Thyroid gland (tissue), 4 donors: ENCODE results near the gene UGT1A1. TPM values are rescaled to one million over a fixed set of nuclear protein-coding genes. Genes with fewer than 3 reads are reported as not detected.

Experiments used
- DNase-seq, 2 donors: peaks; one replicate each; pipeline ENCODE4 v3.0.0-alpha.2; 2019
- H3K27ac ChIP-seq, 3 donors: fragments of 200-600 bp; sonication (generic); 1 replicate in 2 of 3; 2 replicates in 1 of 3; pipeline ENCODE4 v1.5.1; 2016 to 2019; ENCODE audit warnings: mild to moderate bottlenecking in 1 of 3, moderate library complexity in 1 of 3
- H3K27me3 ChIP-seq: fragments of 200-600 bp; sonication (generic); one replicate; pipeline ENCODE4 v1.5.1; 2019
- H3K36me3 ChIP-seq, 2 donors: fragments of 200-600 bp; sonication (generic); one replicate each; pipeline ENCODE4 v1.5.1; 2016 to 2019
- H3K4me1 ChIP-seq, 2 donors: fragments of 200-600 bp; sonication (generic); one replicate each; pipeline ENCODE4 v1.5.1; 2017 to 2019
- H3K4me3 ChIP-seq, 3 donors: fragments of 200-600 bp; sonication (generic); replicated peaks in 1 of 3; 1 replicate in 2 of 3; 2 replicates in 1 of 3; pipeline ENCODE4 v1.5.1; 2016; ENCODE audit warnings: mild to moderate bottlenecking in 1 of 3
- H3K9me3 ChIP-seq: fragments of 200-600 bp; sonication (generic); one replicate; pipeline ENCODE4 v1.5.1; 2017
- CTCF ChIP-seq, 6 experiments: fragments of 200-600 bp in 3 of 6; fragments of 450-650 bp in 3 of 6; sonication (generic) in 3 of 6; IDR thresholded peaks; one replicate each; pipeline ENCODE4 v1.5.1; 2016 to 2019; ENCODE audit warnings: antibody characterized with exemption in 6 of 6, mild to moderate bottlenecking in 2 of 6, inconsistent platforms in 1 of 6, moderate library complexity in 1 of 6
- POLR2A ChIP-seq, 2 donors: fragments of 450-650 bp; IDR thresholded peaks; one replicate each; pipeline ENCODE4 v1.6.1; 2017; ENCODE audit warnings: antibody characterized with exemption in 2 of 2, mild to moderate bottlenecking in 2 of 2, moderate library complexity in 1 of 2
- WGBS, 2 donors: methylation state at CpG; one replicate each; pipeline ENCODE4 v1.1.5; 2017; 5-methylcytosine and 5-hydroxymethylcytosine counted together
- intact Hi-C: fragments of 100-400 bp; cut with DNase I; formaldehyde crosslinking; loops from one replicate; pipeline ENCODE4 v1.15.1; 2023
- total RNA-seq, 4 donors: library from RNA; depleted of rRNA; stranded (reverse); fragments of >200 nt; gene quantifications; one replicate each; pipeline ENCODE4 v1.2.3, GENCODE V29; 2016

Gene UGT1A1
- total RNA-seq, 4 donors from 2014 or later = 0.45 to 0.94 (median 0.76) TPM

DNA sequence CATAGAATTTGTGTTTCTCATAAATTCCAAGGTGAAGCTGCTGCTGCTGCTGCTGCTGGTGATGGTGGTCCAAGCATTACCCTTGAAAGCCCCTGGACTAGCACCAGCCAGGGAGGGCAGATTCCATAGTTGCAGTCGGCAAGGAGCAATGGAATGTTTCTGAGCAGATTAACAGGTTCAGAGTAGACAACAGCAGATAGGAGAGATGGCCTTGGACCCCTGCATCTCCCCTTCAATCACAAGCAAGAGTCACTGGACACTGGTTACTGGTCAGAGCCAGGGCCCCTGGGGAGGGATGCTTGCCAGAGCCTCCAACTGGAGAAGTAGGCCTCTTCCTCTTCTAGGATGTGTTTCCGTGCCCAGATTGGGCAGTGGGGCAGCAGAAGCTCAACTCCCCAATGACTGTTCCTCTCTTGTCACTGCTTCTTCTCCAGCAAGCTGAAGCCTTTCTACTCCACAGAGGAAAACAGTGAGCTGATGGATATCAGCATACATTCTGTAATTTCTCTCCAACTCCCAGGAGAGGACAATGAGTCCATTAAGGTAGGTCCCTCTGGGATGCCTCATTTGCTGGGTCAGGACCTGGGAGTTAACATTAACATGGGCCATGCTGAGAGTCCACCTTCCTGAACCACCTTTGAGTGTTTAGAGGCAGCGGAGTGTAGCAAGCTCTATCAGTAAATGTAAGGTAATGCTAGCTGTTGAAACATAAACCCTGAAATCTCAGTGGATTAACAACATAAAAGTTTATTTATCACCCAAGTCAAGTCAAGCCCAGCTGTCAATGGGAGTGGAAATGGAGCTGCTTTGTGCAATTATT is 53.4 kb downstream of the UGT1A1 start:
- DNase-seq = no peak
- Histone ChIP-seq H3K4me1 (no peaks in the 10 kb centered on the region), H3K9me3 (no peaks in the 10 kb centered on the region), H3K27me3 (no peaks in the 10 kb centered on the region), H3K4me3 (no peak overlapping the region), H3K27ac (no peak overlapping the region), H3K36me3 (no peaks in the 10 kb centered on the region)
- intact Hi-C loops = no loop called here
- no peak for TF ChIP-seq POLR2A (IDR thresholded peaks at IDR 0.05)
- no peak for TF ChIP-seq CTCF (IDR thresholded peaks at IDR 0.05)
- WGBS, 2 donors = 80 to 100% methylated on average over 1 to 3 of the region's 3 CpGs

DNA sequence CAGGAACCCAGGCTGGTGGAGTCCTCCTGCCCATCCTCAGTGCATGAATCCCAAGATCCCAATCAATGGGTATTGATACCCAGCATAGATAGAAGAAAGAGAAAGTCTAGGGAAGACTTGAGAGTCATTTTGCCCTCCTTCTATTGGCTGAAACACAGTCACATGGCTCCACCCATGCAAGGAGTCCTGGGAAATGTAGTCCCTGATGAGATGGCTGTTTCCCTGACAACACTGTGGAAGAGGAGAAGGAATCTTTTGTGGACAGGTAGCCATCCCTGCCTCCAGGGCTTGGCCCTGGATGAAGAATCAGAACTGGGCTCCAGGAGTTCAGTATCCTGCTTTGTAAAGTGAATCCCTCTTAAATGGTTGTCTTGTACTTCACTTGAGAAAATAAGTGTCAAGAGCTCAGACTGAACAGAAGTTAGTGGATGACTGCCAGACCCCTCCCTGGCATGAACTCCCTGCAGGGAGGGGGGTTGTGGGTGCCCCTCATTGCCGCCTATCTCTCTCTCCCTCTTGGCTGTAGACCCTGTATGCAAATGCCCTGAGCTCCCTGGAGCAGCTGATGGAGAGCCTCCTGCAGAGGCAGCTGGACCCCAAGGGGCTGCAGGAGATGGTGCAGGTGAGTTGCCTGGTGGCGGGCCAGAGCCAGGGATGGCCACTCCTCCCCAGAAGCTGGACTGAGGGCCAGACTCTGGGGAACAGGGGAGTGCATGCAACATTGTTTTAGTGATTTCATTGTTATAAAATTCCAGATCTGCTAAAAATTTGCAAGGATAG is 54.2 kb downstream of the UGT1A1 start:
- Histone ChIP-seq H3K9me3 (no peaks in the 10 kb centered on the region), H3K4me3 (no peak overlapping the region), H3K27me3 (no peaks in the 10 kb centered on the region), H3K4me1 (no peaks in the 10 kb centered on the region), H3K27ac (no peak overlapping the region), H3K36me3 (no peaks in the 10 kb centered on the region)
- intact Hi-C loops = no loop called here
- no peak for DNase-seq
- WGBS, 2 donors = 54 to 80% methylated on average over 2 of the region's 2 CpGs
- TF ChIP-seq CTCF (IDR thresholded peaks at IDR 0.05) = no peak
- TF ChIP-seq POLR2A (IDR thresholded peaks at IDR 0.05) = no peak

GRCh38 chr2:233815861-233816260 is 55.8 kb downstream of the UGT1A1 start:
- Histone ChIP-seq H3K27me3 (no peaks in the 10 kb centered on the region), H3K27ac (no peak overlapping the region), H3K9me3 (no peaks in the 10 kb centered on the region), H3K4me1 (no peaks in the 10 kb centered on the region), H3K4me3 (no peak overlapping the region), H3K36me3 (no peaks in the 10 kb centered on the region)
- DNase-seq = no peak
- TF ChIP-seq CTCF (IDR thresholded peaks at IDR 0.05) = no peak
- TF ChIP-seq POLR2A (IDR thresholded peaks at IDR 0.05) = no peak
- intact Hi-C loops = no loop called here
- 84% methylated on average over 6 of the region's 6 CpGs for WGBS, 2 donors

DNA sequence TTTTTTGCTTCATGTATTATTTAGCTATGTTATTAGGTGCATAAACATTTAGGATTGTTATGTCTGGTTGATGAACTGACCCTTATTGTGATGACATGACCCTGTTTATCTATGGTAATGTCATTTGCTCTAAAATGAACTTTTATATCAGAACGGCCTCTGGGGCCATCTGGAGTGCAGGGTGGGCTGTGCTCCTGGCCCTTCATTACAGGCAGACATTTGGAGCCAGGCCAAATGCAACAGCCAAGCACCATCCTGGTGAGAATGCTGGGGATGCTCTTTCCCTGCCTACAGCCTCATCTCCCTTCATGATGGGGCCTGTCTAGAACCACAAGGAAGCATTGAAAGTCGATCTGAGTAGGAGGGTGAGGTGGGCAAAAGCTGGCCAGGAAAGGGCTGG is 56.3 kb downstream of the UGT1A1 start:
- no peaks in the 10 kb centered on the region for H3K9me3 ChIP-seq
- H3K36me3 ChIP-seq = no peaks in the 10 kb centered on the region
- 60% methylated on average over 2 of the region's 2 CpGs for WGBS, 2 donors
- H3K27ac ChIP-seq = no peak overlapping the region
- intact Hi-C loops = no loop called here
- TF ChIP-seq CTCF (IDR thresholded peaks at IDR 0.05) = no peak
- no peak for TF ChIP-seq POLR2A (IDR thresholded peaks at IDR 0.05)
- H3K4me3 ChIP-seq = no peak overlapping the region
- no peaks in the 10 kb centered on the region for H3K4me1 ChIP-seq
- H3K27me3 ChIP-seq = no peaks in the 10 kb centered on the region
- DNase-seq = no peak

GRCh38 chr2:233816771-233817170 is 56.7 kb downstream of the UGT1A1 start:
- Histone ChIP-seq H3K36me3 (no peaks in the 10 kb centered on the region), H3K27ac (no peak overlapping the region), H3K4me1 (no peaks in the 10 kb centered on the region), H3K9me3 (no peaks in the 10 kb centered on the region), H3K27me3 (no peaks in the 10 kb centered on the region), H3K4me3 (no peak overlapping the region)
- intact Hi-C loops = no loop called here
- no peak for DNase-seq
- WGBS, 2 donors = 83 to 88% methylated on average over 4 of the region's 4 CpGs
- TF ChIP-seq CTCF (IDR thresholded peaks at IDR 0.05) (no peak), POLR2A (IDR thresholded peaks at IDR 0.05) (no peak)
